Duodenal mucosa (tissue), 2 donors: ENCODE results near the gene TMEM191C.
"Not testable (repeated sequence)": the region's sequence is repeated elsewhere in the genome, so short reads cannot be mapped to it uniquely, and the experiment has no call there.

Source experiments
- H3K27ac ChIP-seq: one replicate; pipeline ENCODE4 v1.7.0; 2013; ENCODE audit warnings: low read depth, low read length
- H3K27me3 ChIP-seq, 2 donors: one replicate each; pipeline ENCODE4 v1.7.0; 2013; ENCODE audit warnings: low read length in 2 of 2, control low read depth in 1 of 2; ENCODE audit not compliant: insufficient read depth in 2 of 2, control insufficient read depth in 1 of 2
- H3K36me3 ChIP-seq, 2 donors: one replicate each; pipeline ENCODE4 v1.7.0; 2013; ENCODE audit warnings: low read length in 2 of 2, control low read depth in 1 of 2; ENCODE audit not compliant: insufficient read depth in 2 of 2, control insufficient read depth in 1 of 2
- H3K4me1 ChIP-seq, 2 donors: one replicate each; pipeline ENCODE4 v1.7.0; 2013; ENCODE audit warnings: low read length in 2 of 2, control low read depth in 1 of 2; ENCODE audit not compliant: insufficient read depth in 2 of 2, control insufficient read depth in 1 of 2
- H3K4me3 ChIP-seq, 2 donors: one replicate each; pipeline ENCODE4 v1.7.0; 2013; ENCODE audit warnings: low read length in 2 of 2, low read depth in 1 of 2
- H3K9ac ChIP-seq, 2 donors: one replicate each; pipeline ENCODE4 v1.7.0; 2013; ENCODE audit warnings: low read length in 2 of 2, low read depth in 1 of 2
- H3K9me3 ChIP-seq, 2 donors: one replicate each; pipeline ENCODE4 v1.7.0; 2013; ENCODE audit warnings: low read length in 2 of 2, control low read depth in 1 of 2; ENCODE audit not compliant: control insufficient read depth in 1 of 2

Gene TMEM191C

DNA sequence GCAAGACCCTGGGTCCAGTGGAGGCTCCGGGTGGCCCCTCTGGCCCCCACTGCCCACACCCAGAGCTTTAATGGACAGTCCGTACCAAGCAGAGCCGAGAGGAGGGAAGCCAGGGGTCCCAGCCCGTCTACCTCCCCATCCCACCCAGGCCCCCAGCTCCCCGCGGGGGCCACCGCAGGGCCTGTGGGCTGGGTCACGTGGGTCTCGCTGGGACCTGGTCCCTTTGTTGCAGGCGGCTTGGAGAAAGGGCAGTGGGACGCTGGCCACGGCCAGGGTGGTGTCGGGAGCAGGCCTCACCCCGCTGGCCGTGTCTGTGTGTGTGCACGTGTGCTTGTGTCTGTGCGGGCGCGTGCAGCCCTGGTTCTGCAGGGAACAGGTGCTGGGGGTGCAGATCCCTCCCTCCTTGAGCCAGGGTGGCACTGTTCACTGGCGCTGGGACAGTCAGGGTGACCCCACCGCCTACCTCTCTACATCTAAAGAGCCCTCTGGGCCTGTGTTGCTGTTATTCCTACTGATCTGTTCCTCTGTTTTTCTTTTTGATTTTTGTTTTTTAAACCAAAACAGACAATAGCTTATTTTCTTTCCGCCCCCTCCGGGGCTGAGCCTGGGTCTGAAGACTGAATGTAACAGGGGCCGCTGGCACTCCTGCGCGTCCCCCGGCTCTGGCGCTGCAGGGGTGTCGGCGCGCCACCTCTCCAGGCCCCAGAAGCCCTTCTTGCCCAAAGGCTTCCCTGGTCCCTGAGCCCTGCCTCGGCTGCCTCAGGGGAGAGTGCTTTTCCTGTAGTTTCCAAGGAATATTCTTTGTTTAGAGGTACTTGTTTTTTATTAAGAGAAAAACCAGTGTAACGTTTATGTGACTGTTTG is 20.1 kb upstream of the TMEM191C start:
- no peak overlapping the region for H3K9ac ChIP-seq
- no peaks in the 10 kb centered on the region for H3K4me1 ChIP-seq
- H3K4me3 ChIP-seq = no peak overlapping the region
- no peaks in the 10 kb centered on the region for H3K9me3 ChIP-seq
- no peak overlapping the region for H3K27ac ChIP-seq
- no peaks in the 10 kb centered on the region for H3K27me3 ChIP-seq
- peaks cover 3 to 20% of the 10 kb centered on the region in 2 donors for H3K36me3 ChIP-seq

DNA sequence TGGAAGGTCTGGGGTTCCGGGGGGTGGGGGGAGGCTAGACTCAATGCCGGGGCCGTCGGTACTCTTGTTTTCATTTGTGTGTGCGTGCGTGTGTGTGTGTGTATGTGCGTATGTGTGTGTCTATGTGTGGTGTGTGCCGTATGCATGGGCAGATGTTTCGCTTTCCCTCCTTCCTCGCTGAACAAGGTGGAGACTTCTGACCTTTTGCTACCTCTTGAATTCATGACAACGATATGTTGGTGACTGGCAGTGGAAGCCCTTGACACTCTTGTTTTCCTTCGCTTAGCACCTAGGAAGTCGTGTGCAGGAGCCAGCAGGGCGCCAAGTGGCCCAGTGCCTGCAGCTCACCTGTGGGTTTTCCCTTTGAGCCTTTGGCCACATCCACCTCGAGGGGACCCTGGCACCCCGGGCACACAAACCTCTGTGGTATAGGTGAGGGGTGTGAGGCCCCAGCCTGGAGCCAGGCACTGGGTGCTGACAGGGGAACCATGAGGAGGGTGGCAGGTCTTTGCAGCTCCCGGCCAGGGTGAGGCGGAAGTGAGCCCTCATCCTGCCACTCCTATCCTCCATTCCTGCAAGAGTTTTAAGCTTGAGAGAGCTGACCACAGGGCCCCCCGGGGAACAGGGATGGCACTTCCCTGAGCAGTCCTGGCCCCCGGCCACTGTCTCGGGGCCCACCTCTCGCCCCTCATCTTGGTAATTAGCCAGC is 19.3 kb upstream of the TMEM191C start:
- no peaks in the 10 kb centered on the region for H3K27me3 ChIP-seq
- H3K9me3 ChIP-seq = no peaks in the 10 kb centered on the region
- H3K27ac ChIP-seq = no peak overlapping the region
- no peak overlapping the region for H3K9ac ChIP-seq
- H3K4me1 ChIP-seq = no peaks in the 10 kb centered on the region
- peaks cover 3 to 20% of the 10 kb centered on the region in 2 donors for H3K36me3 ChIP-seq
- no peak overlapping the region for H3K4me3 ChIP-seq

DNA sequence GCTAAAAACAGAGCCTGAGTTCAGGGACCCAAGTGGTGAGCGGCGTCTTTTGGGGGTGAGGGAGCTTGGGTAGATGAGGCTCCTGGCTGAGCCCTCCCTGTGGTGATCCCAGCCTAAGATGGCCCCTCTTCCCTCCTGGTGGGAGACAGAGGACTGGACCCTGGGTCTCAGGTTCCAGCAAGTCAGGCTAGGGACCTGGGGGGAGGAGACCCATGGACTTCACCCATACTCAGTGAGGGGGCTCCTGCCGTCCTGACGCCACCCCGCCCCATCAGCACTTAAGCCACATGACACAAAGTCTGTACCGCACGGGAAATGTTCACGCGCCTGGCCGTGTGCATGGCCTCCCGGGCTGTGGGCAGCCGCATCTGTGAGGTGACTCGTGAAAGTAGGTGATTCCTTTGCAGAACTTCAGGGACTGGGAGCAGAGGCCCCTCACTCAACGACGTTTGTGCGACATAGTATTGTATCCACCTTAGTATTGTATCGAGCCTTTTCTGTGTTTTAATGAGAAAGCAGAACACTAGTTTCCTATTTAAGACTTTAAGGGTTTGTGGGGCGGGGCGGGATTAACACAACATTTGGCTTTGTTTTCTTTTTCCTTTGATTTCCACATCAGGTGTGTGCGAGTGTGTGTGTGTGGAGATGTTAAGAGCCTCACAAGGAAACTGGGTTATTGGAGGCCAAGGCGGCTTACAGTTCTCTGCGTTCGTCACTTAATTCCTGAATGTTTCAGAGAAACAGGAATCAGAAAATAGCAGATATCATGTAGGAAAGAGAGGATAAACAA is 18.4 kb upstream of the TMEM191C start:
- Histone ChIP-seq H3K27ac (no peak overlapping the region), H3K4me3 (no peak overlapping the region), H3K4me1 (no peaks in the 10 kb centered on the region), H3K27me3 (no peaks in the 10 kb centered on the region), H3K9me3 (no peaks in the 10 kb centered on the region), H3K36me3 (peaks cover 3 to 20% of the 10 kb centered on the region in 2 donors), H3K9ac (no peak overlapping the region)

DNA sequence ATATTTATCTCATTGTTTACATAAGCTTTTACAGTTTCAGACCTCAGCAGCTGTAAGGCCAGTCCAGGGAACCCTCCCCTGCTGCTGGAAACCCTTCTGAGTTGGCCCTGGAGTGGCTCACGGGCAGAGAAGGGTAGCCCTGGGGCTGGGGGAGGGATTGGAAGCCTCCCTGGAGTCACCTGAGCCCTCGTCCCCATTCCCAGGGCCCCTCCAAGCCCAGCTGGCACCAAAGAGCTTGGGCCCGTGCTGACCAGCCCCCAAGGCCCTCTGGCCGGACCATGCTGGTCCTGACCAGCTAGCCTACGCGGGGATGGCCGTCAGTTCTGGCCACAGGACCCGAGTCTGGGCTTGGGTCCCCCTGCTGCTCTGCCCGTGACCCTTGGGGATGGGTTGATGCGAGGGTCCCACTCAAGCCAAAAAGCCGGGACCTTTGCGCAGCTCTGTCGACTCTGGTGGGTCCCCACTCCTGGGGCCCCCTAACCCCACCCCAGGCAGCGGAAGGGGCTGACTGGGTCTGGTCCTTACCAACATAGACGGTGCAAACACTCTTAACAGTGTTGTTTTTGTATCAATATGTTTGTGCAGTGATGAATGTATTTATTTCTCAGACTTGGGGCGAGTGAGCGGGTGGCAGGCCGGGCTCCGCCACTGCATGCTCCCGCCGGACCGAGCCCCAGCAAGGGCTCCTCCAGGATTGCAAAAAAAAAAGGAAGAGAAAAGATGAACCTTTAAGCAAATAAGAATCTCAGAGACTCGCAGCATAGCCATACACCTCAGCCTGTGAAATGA is 17.5 kb upstream of the TMEM191C start:
- Histone ChIP-seq H3K36me3 (peaks cover 3 to 16% of the 10 kb centered on the region in 2 donors), H3K4me3 (no peak overlapping the region), H3K9me3 (no peaks in the 10 kb centered on the region), H3K9ac (no peak overlapping the region), H3K4me1 (no peaks in the 10 kb centered on the region), H3K27me3 (no peaks in the 10 kb centered on the region), H3K27ac (no peak overlapping the region)

DNA sequence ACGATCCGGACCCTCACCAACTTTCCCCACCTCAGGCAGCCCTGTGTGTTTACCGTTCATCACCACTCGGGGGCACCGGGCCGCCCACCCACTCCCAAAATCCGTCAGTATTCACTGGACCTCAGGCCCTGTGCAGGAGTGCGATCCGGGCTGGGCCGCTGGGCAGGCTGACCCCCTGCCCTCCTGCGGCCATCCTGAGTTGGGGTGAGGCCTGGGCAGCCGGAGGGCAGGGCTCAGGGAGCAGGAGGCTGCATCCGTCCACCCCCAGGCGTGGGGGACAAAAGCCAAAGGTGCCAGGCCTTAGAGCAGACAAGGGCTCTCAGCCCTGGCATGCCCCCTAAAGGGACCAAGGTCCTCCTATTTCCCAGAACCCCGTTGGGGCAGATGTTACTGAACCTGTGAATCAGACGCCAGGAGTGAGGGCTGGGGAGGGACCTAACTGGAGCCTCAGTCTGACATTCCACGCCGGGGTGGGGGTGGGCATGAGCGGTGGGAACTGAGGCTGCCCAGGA is 16.8 kb upstream of the TMEM191C start:
- Histone ChIP-seq H3K9me3 (no peaks in the 10 kb centered on the region), H3K36me3 (peaks cover 3 to 12% of the 10 kb centered on the region in 2 donors), H3K9ac (no peak overlapping the region), H3K4me1 (no peaks in the 10 kb centered on the region), H3K27ac (no peak overlapping the region), H3K27me3 (no peaks in the 10 kb centered on the region), H3K4me3 (no peak overlapping the region)

DNA sequence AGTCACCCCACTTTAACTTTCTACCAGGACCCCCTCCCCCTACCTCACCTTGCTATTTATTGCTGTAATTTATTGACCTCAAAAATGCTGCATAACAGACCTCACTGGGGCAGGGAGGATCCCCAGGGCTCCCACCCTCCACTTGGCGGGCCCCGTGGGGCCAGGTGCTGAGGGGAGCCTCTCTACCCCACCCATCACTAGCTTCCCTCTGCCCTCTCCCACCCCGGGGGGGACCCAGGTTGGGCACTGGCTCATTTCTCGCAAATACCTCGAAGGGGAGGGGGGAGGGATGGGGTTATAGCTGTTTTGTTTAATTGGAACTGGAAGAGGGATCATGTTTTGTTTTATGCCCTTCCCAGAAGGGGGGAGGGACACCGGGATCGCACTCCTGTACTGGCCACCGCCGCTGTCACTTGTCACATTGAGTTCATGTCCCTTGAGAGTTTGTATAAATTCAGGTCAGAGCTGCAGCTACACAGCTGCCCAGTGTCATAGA is 16.3 kb upstream of the TMEM191C start:
- Histone ChIP-seq H3K27ac (no peak overlapping the region), H3K9me3 (no peaks in the 10 kb centered on the region), H3K4me1 (no peaks in the 10 kb centered on the region), H3K27me3 (no peaks in the 10 kb centered on the region), H3K9ac (no peak overlapping the region), H3K4me3 (no peak overlapping the region), H3K36me3 (peaks cover 3 to 11% of the 10 kb centered on the region in 2 donors)

DNA sequence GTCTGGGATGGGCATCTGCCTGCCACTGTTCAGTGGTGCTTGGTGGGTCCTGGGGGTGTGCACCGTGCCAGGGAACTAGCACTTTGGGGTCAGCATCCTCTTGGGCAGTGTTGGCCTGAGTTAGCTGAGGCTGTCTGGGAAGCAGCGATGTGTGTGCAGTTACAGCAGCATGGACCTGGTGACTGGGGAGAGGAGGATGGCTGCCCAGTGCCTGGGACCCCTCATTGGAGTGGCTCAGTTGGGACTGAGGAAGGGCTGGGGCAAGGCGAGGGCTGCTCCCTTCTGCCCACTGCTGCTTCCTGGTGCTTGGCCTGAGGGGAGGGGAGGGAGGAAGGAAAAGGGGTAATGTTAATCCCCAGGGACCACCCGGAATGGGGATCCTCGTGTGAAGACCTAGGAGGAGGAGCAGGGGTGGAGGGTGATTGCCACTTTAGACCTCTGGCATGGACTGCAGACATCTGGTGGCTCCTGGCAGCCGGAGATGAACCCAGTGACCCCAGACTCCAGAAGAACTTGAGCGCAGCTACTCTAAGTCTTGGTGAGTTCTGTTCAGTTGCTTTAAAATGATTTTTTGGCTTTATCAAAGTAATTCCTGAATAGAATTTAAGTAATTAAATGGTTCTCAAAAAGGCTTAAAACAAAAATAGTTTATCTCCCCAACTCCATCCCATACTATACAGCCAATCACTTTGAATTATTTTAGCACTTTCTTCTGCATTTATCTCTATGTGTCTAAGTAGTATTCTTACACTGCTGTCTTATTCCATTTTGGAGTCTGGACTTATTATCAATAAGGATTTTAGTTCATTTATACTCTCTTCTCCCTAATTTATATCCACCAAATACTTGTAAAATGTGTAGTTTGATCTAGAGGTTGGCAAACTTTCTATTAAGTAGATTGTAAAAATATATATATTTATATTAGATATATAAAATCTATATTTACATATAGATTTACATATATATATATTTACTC is 15.4 kb upstream of the TMEM191C start:
- Histone ChIP-seq H3K4me1 (no peaks in the 10 kb centered on the region), H3K9ac (no peak overlapping the region), H3K27me3 (no peaks in the 10 kb centered on the region), H3K36me3 (peaks cover 3% of the 10 kb centered on the region in 2 donors), H3K27ac (no peak overlapping the region), H3K9me3 (no peaks in the 10 kb centered on the region), H3K4me3 (no peak overlapping the region)

DNA sequence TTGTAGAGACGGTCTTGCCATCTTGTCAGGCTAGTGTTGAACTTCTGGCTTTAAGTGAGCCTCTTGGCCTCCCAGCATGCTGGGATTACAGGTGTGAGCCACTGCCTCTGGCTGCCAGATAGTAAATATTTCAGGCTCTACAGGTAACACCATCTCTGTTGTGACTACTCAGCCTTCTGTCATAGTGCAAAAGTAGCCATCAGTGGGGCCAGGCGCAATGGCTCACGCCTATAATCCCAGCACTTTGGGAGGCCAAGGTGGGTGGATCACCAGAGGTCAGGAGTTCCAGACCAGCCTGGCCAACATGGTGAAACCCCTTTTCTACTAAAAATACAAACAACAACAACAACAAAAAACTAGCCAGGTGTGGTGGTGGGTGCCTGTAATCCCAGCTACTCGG is 14.5 kb upstream of the TMEM191C start:
- H3K27ac ChIP-seq = not testable (repeated sequence)

DNA sequence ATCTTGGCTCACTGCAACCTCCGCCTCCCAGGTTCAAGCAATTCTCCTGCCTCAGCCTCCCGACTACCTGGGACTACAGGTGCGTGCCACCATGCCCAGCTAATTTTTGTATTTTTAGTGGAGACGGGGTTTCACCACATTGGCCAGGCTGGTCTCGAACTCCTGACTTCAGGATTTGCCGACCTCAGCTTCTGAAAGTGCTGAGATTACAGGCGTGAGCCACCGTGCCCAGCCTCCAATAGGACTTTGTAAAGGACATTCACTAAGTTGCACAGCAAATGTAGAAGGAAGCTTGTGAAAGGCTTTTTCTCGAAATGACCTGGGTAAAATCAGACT is 12.2 kb upstream of the TMEM191C start:
- not testable (repeated sequence) for H3K4me3 ChIP-seq, H3K27me3 ChIP-seq, H3K36me3 ChIP-seq, H3K9me3 ChIP-seq, H3K9ac ChIP-seq, H3K27ac ChIP-seq, H3K4me1 ChIP-seq

More for the DNA sequence above, 14.5 kb upstream of the TMEM191C start:
- not testable (repeated sequence) for H3K36me3 ChIP-seq, H3K9ac ChIP-seq, H3K4me3 ChIP-seq, H3K9me3 ChIP-seq, H3K4me1 ChIP-seq, H3K27me3 ChIP-seq
